ENCODE data around the gene ITGA6.

ITGA6 gene

DNA sequence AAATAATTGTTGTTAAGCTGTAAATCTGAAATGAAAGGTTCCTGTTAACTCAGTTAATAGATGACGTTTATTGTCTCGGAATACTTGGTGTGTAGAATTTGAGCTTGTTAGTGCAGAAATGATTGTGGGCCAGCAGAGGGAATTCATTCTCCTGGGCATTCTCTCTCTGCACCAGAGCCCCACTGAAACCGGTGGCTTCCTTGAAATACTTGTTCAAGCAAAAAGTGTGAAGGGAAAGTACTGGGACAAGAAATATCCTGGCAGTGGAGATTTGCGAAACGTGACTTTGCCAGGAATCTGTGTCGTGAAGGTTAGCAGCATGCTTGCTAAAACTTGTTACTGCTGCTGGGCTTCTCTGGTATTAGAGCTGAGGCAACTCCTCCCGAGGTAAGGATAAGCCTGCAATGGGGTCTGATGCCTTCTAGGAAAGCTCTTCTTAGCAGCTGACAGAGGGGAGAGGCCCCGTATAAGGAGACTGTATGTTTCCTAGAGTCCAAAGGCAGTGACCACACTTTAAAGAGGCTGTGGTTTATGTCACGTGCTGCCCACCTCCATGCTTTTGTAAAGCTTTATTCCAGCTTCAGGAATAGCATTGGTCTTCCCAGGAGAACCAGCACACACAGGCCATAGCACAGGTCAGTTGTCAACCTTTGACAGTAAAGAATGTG, 2.0 kb downstream of the ITGA6 start:
- H3K27ac Mint-ChIP-seq: no peak overlapping the region
- H3K9me3 Mint-ChIP-seq: no peaks in the 10 kb centered on the region
- peak overlapping the region; percentile 78 for H3K4me3 Mint-ChIP-seq
- peaks cover 56% of the 10 kb centered on the region for H3K4me1 Mint-ChIP-seq (ENCODE audit: low read depth)
- peaks cover 39% of the 10 kb centered on the region for H3K27me3 Mint-ChIP-seq (ENCODE audit: low read depth)
- peaks cover 21% of the 10 kb centered on the region for H3K36me3 Mint-ChIP-seq (ENCODE audit: low read depth)

DNA sequence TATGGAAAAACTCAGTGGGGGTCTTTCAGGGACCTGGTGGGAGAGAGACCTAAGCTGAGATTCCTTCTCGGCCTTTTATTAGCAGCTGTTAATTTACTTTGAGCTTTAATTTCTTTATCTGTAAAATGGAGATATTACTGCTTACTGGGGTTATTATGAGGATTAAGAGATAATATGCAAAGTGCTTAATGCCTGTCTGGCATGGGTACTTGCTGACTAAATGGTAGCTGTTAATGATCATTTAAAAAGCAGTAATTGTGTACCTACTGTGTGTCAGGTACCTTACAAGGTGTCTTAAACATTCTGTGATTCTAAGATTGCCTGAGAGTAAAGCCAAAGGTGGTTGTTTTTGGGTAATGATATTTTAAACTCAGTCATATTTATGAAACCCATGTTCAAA, 2.6 kb downstream of the ITGA6 start:
- no peak overlapping the region for H3K27ac Mint-ChIP-seq
- peaks cover 35% of the 10 kb centered on the region for H3K27me3 Mint-ChIP-seq (ENCODE audit: low read depth)
- peaks cover 62% of the 10 kb centered on the region for H3K4me1 Mint-ChIP-seq (ENCODE audit: low read depth)
- peaks cover 21% of the 10 kb centered on the region for H3K36me3 Mint-ChIP-seq (ENCODE audit: low read depth)
- H3K4me3 Mint-ChIP-seq: no peak overlapping the region
- H3K9me3 Mint-ChIP-seq: no peaks in the 10 kb centered on the region

- Mint-ChIP-seq H3K27me3 (ENCODE audit: low read depth) (peaks cover 28% of the 10 kb centered on the region), H3K27ac (no peak overlapping the region), H3K9me3 (no peaks in the 10 kb centered on the region), H3K4me3 (no peak overlapping the region), H3K36me3 (ENCODE audit: low read depth) (peaks cover 22% of the 10 kb centered on the region), H3K4me1 (ENCODE audit: low read depth) (peaks cover 66% of the 10 kb centered on the region)
These were observed 3.3 kb downstream of the ITGA6 start for GRCh38 chr2:172430678-172431077.

DNA sequence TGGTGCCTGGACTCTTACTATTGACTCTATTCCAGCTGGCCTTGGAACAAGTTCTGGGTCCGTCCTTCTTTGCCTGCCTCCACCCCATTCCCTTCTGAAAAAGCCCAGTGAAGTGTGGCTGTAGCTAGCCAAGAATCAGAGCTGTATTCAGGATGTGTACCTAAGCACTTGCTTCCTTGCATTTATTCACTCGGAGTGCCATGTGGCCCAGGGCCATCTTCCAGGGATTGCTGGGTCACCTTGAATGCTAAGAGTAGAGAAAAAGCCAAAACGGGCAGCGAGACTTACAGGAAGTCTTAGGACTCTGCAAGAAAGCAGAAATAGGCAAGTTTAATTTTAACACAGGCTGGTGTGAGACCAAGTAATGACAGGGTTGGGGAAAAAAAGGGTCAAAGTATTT, 4.1 kb downstream of the ITGA6 start:
- Mint-ChIP-seq H3K4me3 (no peak overlapping the region), H3K36me3 (ENCODE audit: low read depth) (peaks cover 22% of the 10 kb centered on the region), H3K27ac (peak overlapping the region; percentile 32)

GRCh38 chr2:172431993-172432392, 4.6 kb downstream of the ITGA6 start:
- H3K9me3 Mint-ChIP-seq: no peaks in the 10 kb centered on the region
- peaks cover 61% of the 10 kb centered on the region for H3K4me1 Mint-ChIP-seq (ENCODE audit: low read depth)
- H3K4me3 Mint-ChIP-seq: no peak overlapping the region

More for the DNA sequence above, 4.1 kb downstream of the ITGA6 start:
- H3K27me3 Mint-ChIP-seq (ENCODE audit: low read depth): peaks cover 26% of the 10 kb centered on the region
- no peaks in the 10 kb centered on the region for H3K9me3 Mint-ChIP-seq
- H3K4me1 Mint-ChIP-seq (ENCODE audit: low read depth): peaks cover 66% of the 10 kb centered on the region

GRCh38 chr2:172433144-172433543, 5.8 kb downstream of the ITGA6 start:
- peaks cover 22% of the 10 kb centered on the region for H3K27me3 Mint-ChIP-seq (ENCODE audit: low read depth)
- H3K4me3 Mint-ChIP-seq: no peak overlapping the region
- H3K4me1 Mint-ChIP-seq (ENCODE audit: low read depth): peaks cover 60% of the 10 kb centered on the region

More at GRCh38 chr2:172431993-172432392, 4.6 kb downstream of the ITGA6 start:
- Mint-ChIP-seq H3K27ac (no peak overlapping the region), H3K36me3 (ENCODE audit: low read depth) (peaks cover 22% of the 10 kb centered on the region), H3K27me3 (ENCODE audit: low read depth) (peaks cover 23% of the 10 kb centered on the region)

GRCh38 chr2:172434821-172435605, 7.6 kb downstream of the ITGA6 start:
- no peak overlapping the region for H3K4me3 Mint-ChIP-seq

More at GRCh38 chr2:172433144-172433543, 5.8 kb downstream of the ITGA6 start:
- H3K9me3 Mint-ChIP-seq: no peaks in the 10 kb centered on the region
- H3K36me3 Mint-ChIP-seq (ENCODE audit: low read depth): peaks cover 22% of the 10 kb centered on the region
- no peak overlapping the region for H3K27ac Mint-ChIP-seq

DNA sequence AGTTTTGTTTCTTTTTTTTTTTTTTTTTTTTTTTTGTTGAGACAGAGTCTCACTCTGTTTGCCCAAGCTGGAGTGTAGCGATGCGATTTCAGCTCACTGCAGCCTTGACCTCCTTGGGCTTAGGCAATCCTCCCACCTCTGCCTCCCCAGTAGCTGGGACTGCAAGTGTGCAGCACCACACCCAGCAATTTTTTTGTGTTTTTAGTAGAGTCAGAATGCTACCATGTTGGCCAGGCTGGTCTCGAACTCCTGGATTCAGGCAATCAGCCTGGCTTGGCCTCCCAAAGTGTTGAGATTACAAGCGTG, 8.2 kb downstream of the ITGA6 start:
- H3K27me3 Mint-ChIP-seq (ENCODE audit: low read depth): peaks cover 7% of the 10 kb centered on the region
- no peak overlapping the region for H3K4me3 Mint-ChIP-seq
- peaks cover 51% of the 10 kb centered on the region for H3K4me1 Mint-ChIP-seq (ENCODE audit: low read depth)
- no peak overlapping the region for H3K27ac Mint-ChIP-seq
- no peaks in the 10 kb centered on the region for H3K9me3 Mint-ChIP-seq
- H3K36me3 Mint-ChIP-seq (ENCODE audit: low read depth): peaks cover 25% of the 10 kb centered on the region

More at GRCh38 chr2:172434821-172435605, 7.6 kb downstream of the ITGA6 start:
- peaks cover 10% of the 10 kb centered on the region for H3K27me3 Mint-ChIP-seq (ENCODE audit: low read depth)
- H3K9me3 Mint-ChIP-seq: no peaks in the 10 kb centered on the region
- peaks cover 54% of the 10 kb centered on the region for H3K4me1 Mint-ChIP-seq (ENCODE audit: low read depth)
- peak overlapping the region; percentile 47 for H3K27ac Mint-ChIP-seq
- H3K36me3 Mint-ChIP-seq (ENCODE audit: low read depth): peaks cover 26% of the 10 kb centered on the region

- H3K9me3 Mint-ChIP-seq: no peaks in the 10 kb centered on the region
- H3K4me1 Mint-ChIP-seq (ENCODE audit: low read depth): peaks cover 51% of the 10 kb centered on the region
- H3K27ac Mint-ChIP-seq: no peak overlapping the region
- H3K27me3 Mint-ChIP-seq (ENCODE audit: low read depth): peaks cover 1% of the 10 kb centered on the region
- H3K4me3 Mint-ChIP-seq: no peak overlapping the region
- H3K36me3 Mint-ChIP-seq (ENCODE audit: low read depth): peaks cover 16% of the 10 kb centered on the region
These were observed 9.5 kb downstream of the ITGA6 start for GRCh38 chr2:172436889-172437288.

DNA sequence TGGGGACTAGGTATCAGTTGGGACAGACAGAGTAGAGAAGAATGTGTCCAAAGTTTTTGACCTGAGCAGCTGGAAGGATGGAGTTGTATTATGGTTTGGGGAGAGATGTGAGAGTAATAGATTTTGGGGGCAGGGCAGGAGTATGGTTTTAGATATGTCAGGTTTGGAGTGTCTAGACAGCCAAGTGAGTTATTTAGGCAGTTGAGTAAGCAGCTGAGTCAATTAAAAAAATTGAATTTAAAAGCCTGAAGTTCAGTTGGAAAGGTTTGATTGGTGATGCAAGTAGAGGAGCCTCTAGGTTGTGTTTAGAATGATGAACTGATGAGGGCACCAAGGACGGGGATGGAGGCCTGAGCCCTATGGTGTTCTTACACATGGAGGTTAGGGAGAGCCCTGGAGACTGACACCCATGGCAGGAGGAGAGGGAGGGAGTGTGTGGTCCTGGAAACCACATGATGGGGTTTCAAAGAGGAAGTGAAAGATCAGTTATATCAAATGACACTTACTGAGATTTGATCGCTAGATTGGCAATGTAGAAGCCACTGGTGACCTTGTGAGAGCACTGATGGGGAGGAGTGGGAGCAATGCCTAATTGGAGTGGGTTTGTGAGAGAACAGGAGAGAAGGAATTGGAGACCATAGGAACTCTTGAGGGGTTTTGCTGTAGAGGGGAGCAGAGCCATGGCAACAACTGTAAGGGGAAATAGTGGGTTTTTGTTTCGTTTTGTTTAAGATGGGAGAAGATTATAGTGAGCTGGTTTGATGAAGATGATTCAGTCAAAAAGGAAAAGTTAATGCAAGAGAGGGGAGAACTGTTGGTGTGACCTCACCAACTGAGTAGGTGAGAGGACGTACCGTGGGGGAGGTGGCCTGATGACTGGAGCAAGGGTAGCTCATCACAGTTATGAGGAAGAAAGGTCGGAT, 10.3 kb downstream of the ITGA6 start:
- no peak overlapping the region for H3K27ac Mint-ChIP-seq
- H3K9me3 Mint-ChIP-seq: no peaks in the 10 kb centered on the region
- H3K4me3 Mint-ChIP-seq: no peak overlapping the region
- peaks cover 54% of the 10 kb centered on the region for H3K4me1 Mint-ChIP-seq (ENCODE audit: low read depth)
- peaks cover 13% of the 10 kb centered on the region for H3K36me3 Mint-ChIP-seq (ENCODE audit: low read depth)
- peaks cover 3% of the 10 kb centered on the region for H3K27me3 Mint-ChIP-seq (ENCODE audit: low read depth)

- Mint-ChIP-seq H3K9me3 (no peaks in the 10 kb centered on the region), H3K27ac (no peak overlapping the region), H3K36me3 (ENCODE audit: low read depth) (peaks cover 7% of the 10 kb centered on the region), H3K4me3 (peak overlapping the region; percentile 20), H3K27me3 (ENCODE audit: low read depth) (peaks cover 4% of the 10 kb centered on the region), H3K4me1 (ENCODE audit: low read depth) (peaks cover 44% of the 10 kb centered on the region)
These were observed 11.5 kb downstream of the ITGA6 start for GRCh38 chr2:172438741-172439508.

GRCh38 chr2:172439509-172439860, 12.1 kb downstream of the ITGA6 start:
- peaks cover 39% of the 10 kb centered on the region for H3K4me1 Mint-ChIP-seq (ENCODE audit: low read depth)
- H3K27me3 Mint-ChIP-seq (ENCODE audit: low read depth): peaks cover 4% of the 10 kb centered on the region
- peaks cover 7% of the 10 kb centered on the region for H3K36me3 Mint-ChIP-seq (ENCODE audit: low read depth)
- H3K27ac Mint-ChIP-seq: no peak overlapping the region
- H3K9me3 Mint-ChIP-seq: no peaks in the 10 kb centered on the region
- H3K4me3 Mint-ChIP-seq: no peak overlapping the region

- Mint-ChIP-seq H3K9me3 (no peaks in the 10 kb centered on the region), H3K4me3 (no peak overlapping the region), H3K36me3 (ENCODE audit: low read depth) (peaks cover 7% of the 10 kb centered on the region), H3K27ac (no peak overlapping the region), H3K4me1 (ENCODE audit: low read depth) (peaks cover 35% of the 10 kb centered on the region), H3K27me3 (ENCODE audit: low read depth) (peaks cover 4% of the 10 kb centered on the region)
These were observed 12.5 kb downstream of the ITGA6 start for GRCh38 chr2:172439911-172440310.

- peaks cover 4% of the 10 kb centered on the region for H3K27me3 Mint-ChIP-seq (ENCODE audit: low read depth)
- peaks cover 5% of the 10 kb centered on the region for H3K36me3 Mint-ChIP-seq (ENCODE audit: low read depth)
- peak overlapping the region; percentile 33 for H3K4me3 Mint-ChIP-seq
- no peaks in the 10 kb centered on the region for H3K9me3 Mint-ChIP-seq
- H3K4me1 Mint-ChIP-seq (ENCODE audit: low read depth): peaks cover 33% of the 10 kb centered on the region
- H3K27ac Mint-ChIP-seq: no peak overlapping the region
These were observed 13.4 kb downstream of the ITGA6 start for GRCh38 chr2:172440795-172441194.
